Measurements from ENCODE around the gene IL21R.
A peak's percentile ranks its signal among the peaks of the same experiment; 100 is the strongest.
"Not testable (repeated sequence)": the region's sequence is repeated elsewhere in the genome, so short reads cannot be mapped to it uniquely, and the experiment has no call there.

The IL21R gene

DNA sequence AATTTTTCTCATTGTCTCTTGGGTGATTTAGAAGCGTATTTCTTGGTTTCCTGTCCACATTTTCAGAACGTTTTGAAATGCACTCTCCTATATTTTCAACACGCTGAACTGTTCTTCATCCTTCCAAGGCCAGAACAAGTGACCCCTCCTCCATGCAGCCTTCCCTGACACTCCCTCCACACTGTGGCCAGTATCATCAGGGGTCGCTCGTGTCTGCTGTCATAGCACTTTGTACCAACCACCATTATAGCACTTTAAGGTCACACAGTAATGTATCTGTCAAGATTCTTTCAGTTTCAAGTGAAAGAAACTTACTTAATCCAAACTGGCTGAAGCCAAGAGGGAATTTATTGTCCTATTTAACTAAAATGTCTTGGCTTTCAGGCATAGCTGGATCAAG, 17.5 kb upstream of the IL21R start:
- Mint-ChIP-seq H3K27ac (peak overlapping the region; percentile 71), H3K36me3 (peaks cover 9% of the 10 kb centered on the region), H3K9me3 (ENCODE audit: low read depth) (peaks cover 6% of the 10 kb centered on the region), H3K4me3 (no peak overlapping the region), H3K27me3 (no peaks in the 10 kb centered on the region), H3K4me1 (ENCODE audit: low read depth) (peaks cover 16% of the 10 kb centered on the region)

DNA sequence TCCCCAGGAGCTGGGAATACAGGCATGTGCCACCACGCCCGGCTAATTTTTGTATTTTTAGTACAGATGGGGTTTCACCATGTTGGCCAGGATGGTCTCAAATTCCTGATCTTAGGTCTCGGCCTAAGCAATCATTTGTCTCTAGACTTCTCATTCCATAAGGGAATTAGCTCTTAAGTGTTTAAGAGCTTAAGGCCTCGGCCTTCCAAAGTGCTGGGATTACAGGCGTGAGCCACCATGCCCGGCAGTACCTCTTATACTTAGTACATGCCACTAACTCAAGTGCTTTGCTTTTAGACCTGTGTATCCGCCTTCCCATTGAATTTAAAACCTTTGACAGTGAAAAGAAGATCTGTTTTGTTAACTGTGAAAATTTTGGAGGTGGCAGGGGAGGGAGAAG, 16.6 kb upstream of the IL21R start:
- H3K4me3 Mint-ChIP-seq = no peak overlapping the region
- peaks cover 9% of the 10 kb centered on the region for H3K36me3 Mint-ChIP-seq
- peaks cover 6% of the 10 kb centered on the region for H3K9me3 Mint-ChIP-seq (ENCODE audit: low read depth)
- H3K27me3 Mint-ChIP-seq = no peaks in the 10 kb centered on the region
- H3K4me1 Mint-ChIP-seq (ENCODE audit: low read depth) = peaks cover 12% of the 10 kb centered on the region
- no peak overlapping the region for H3K27ac Mint-ChIP-seq

DNA sequence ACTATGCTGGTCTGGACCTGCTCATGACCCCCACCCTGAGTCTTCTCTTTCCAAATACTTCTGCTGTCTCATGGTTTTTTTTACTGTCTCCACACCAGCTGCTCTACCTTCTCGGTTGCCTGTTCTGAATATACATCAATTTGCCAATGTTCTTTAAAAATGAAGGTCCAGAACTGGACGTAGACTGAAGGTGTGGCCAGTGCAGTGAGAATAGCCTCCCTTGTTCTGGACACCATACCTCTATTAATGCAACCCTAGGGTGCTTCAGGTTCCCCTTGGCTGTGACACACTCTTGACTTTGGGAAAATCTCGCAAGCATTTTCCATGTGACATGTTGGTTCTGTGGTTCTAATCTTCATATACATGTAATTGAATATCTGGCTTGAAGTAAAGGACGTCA, 15.3 kb upstream of the IL21R start:
- peaks cover 7% of the 10 kb centered on the region for H3K4me1 Mint-ChIP-seq (ENCODE audit: low read depth)
- no peak overlapping the region for H3K27ac Mint-ChIP-seq

DNA sequence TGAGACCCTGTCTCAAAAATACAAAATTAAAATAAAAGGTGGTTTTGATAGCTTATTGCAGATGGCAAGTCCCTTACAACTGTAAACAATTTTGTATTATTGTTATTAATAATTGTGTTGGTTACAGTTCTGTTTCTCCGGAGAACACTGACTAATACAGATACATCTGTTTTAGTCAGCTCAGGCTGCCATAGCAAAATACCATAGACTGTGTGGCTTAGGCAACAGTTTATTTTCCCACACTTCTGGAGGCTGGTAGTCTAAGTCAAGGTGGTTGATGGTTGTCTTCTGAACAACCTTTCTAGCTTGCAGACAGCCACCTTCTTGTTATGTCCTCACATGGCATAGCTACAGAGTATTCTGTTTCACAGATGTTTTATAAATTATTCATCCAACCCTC, 14.2 kb upstream of the IL21R start:
- Mint-ChIP-seq H3K36me3 (peaks cover 16% of the 10 kb centered on the region), H3K4me3 (no peak overlapping the region), H3K27me3 (no peaks in the 10 kb centered on the region), H3K27ac (no peak overlapping the region), H3K9me3 (ENCODE audit: low read depth) (peaks cover 12% of the 10 kb centered on the region), H3K4me1 (ENCODE audit: low read depth) (peaks cover 4% of the 10 kb centered on the region)

More for the DNA sequence above, 15.3 kb upstream of the IL21R start:
- no peaks in the 10 kb centered on the region for H3K27me3 Mint-ChIP-seq
- H3K36me3 Mint-ChIP-seq = peaks cover 9% of the 10 kb centered on the region
- no peak overlapping the region for H3K4me3 Mint-ChIP-seq
- H3K9me3 Mint-ChIP-seq (ENCODE audit: low read depth) = peaks cover 6% of the 10 kb centered on the region

DNA sequence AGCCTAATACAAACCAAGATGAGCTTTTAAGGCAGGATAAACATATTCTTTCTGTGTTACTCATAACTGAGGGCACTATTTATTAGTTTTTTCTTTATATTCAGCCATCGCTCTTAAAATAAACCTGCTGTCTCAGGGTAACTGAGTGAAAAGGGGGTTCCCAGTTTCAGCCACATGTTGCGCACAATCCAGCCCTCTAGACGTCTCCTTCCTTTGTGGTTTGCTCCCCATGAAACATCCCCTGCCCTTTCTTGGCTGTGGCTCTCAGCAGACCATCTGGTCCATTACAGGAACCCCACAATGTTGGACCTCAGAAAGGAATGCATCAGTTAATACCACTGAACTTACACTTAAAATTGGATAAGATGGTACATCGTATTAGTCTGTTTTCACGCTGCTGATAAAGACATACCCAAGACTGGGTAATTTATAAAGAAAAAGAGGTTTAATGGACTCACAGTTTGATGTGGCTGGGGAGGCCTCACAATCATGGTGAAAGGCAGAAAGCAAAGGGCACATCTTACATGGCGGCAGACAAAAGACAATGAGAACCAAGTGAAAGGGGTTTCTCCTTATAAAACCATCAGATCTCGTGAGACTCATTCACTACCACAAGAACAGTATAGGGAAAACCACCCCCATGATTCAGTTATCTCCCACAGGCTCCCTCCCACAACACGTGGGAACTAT, 12.6 kb upstream of the IL21R start:
- Mint-ChIP-seq H3K4me1 (ENCODE audit: low read depth) (peaks cover 6% of the 10 kb centered on the region), H3K27ac (no peak overlapping the region), H3K4me3 (no peak overlapping the region), H3K9me3 (ENCODE audit: low read depth) (peaks cover 13% of the 10 kb centered on the region), H3K36me3 (peaks cover 18% of the 10 kb centered on the region), H3K27me3 (no peaks in the 10 kb centered on the region)

DNA sequence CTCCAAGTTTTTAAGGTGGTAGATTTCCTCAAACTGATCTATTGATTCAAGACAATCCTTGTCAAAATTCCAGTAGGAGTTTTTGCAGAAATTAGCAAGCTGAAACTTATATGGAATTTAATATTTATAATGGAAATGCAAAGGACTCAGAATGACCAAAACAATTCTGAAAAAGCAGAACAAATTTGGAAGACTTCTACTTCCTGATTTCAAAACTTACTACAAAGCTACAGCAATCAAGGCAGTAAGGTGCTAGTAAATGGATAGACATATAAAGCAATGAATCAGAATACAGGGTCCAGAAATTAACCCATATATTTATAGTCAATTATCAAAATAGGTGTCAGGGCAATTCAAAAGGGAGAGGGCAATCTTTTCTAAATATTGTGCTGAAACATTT, 11.8 kb upstream of the IL21R start:
- H3K27ac Mint-ChIP-seq = no peak overlapping the region

DNA sequence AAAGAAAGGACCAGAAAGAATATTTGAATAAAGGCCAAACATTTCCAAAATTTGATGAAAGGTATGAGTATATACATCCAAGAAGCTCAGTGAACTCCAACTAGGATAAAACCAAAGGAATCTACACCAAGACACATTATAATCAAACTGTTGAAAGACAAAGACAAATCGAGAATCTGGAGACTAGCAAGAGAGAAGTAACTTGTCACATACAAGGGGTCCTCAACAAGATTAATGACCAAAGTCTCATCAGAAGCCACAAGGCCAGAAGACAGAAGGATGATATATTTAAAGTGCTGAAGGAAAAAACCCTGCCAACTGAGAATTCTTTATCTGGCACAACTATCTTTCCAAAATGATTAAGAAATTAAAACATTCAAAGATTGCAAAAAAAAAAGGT, 9.3 kb upstream of the IL21R start:
- H3K9me3 Mint-ChIP-seq (ENCODE audit: low read depth) = peaks cover 23% of the 10 kb centered on the region
- H3K4me1 Mint-ChIP-seq (ENCODE audit: low read depth) = peaks cover 5% of the 10 kb centered on the region
- peaks cover 24% of the 10 kb centered on the region for H3K36me3 Mint-ChIP-seq
- H3K27ac Mint-ChIP-seq = no peak overlapping the region
- no peak overlapping the region for H3K4me3 Mint-ChIP-seq
- H3K27me3 Mint-ChIP-seq = no peaks in the 10 kb centered on the region

More for the DNA sequence above, 11.8 kb upstream of the IL21R start:
- peaks cover 19% of the 10 kb centered on the region for H3K9me3 Mint-ChIP-seq (ENCODE audit: low read depth)
- H3K4me1 Mint-ChIP-seq (ENCODE audit: low read depth) = peaks cover 5% of the 10 kb centered on the region
- H3K4me3 Mint-ChIP-seq = no peak overlapping the region
- no peaks in the 10 kb centered on the region for H3K27me3 Mint-ChIP-seq
- H3K36me3 Mint-ChIP-seq = peaks cover 21% of the 10 kb centered on the region

DNA sequence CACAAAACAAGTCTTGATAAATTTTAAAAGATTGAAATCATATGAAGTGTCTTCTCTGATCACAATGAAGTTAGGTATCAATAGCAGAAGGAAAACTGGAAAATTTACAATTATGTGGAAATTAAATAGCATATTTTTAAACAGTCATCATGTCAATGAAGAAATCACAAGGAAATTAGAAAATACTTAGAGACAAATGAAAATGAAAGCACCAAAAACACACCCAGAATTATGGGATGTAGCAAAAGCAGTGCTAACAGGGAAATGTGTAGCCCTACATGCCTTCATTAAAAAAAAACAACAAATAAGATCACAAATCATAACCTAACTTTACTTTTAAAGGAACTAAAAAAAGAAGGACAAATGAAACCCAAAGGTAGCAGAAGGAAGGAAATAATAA, 7.5 kb upstream of the IL21R start:
- Mint-ChIP-seq H3K4me1 (ENCODE audit: low read depth) (peaks cover 12% of the 10 kb centered on the region), H3K27me3 (no peaks in the 10 kb centered on the region), H3K36me3 (peaks cover 20% of the 10 kb centered on the region), H3K9me3 (ENCODE audit: low read depth) (peaks cover 23% of the 10 kb centered on the region), H3K27ac (no peak overlapping the region), H3K4me3 (no peak overlapping the region)

DNA sequence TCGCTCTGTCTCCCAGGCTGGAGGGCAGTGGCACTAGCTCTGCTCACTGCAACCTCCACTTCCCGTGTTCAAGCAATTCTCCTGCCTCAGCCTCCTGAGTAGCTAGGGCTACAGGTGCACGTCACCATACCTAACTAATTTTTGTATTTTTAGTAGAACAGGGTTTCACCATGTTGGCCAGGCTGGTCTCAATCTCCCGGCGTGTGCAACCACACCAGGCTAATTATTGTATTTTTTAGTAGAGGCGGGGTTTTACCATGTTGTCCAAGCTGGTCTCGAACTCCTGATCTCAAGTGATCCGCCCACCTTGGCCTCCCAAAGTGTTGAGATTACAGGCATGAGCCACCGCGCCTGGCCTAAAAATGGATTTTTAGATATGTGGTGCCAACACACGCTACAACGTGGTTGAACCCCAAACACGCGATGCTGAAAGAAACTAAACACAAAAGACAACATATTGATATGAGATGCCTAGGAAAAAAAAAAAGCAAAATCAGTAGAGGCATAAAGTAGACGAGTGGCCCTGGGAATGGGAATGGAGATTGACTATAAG, 3.6 kb upstream of the IL21R start:
- H3K4me3 Mint-ChIP-seq, H3K27me3 Mint-ChIP-seq: not testable (repeated sequence)
- H3K36me3 Mint-ChIP-seq = peaks cover 15% of the 10 kb centered on the region
- H3K4me1 Mint-ChIP-seq (ENCODE audit: low read depth) = peaks cover 35% of the 10 kb centered on the region
- peak overlapping the region; percentile 0 for H3K27ac Mint-ChIP-seq
- H3K9me3 Mint-ChIP-seq (ENCODE audit: low read depth) = peaks cover 15% of the 10 kb centered on the region

DNA sequence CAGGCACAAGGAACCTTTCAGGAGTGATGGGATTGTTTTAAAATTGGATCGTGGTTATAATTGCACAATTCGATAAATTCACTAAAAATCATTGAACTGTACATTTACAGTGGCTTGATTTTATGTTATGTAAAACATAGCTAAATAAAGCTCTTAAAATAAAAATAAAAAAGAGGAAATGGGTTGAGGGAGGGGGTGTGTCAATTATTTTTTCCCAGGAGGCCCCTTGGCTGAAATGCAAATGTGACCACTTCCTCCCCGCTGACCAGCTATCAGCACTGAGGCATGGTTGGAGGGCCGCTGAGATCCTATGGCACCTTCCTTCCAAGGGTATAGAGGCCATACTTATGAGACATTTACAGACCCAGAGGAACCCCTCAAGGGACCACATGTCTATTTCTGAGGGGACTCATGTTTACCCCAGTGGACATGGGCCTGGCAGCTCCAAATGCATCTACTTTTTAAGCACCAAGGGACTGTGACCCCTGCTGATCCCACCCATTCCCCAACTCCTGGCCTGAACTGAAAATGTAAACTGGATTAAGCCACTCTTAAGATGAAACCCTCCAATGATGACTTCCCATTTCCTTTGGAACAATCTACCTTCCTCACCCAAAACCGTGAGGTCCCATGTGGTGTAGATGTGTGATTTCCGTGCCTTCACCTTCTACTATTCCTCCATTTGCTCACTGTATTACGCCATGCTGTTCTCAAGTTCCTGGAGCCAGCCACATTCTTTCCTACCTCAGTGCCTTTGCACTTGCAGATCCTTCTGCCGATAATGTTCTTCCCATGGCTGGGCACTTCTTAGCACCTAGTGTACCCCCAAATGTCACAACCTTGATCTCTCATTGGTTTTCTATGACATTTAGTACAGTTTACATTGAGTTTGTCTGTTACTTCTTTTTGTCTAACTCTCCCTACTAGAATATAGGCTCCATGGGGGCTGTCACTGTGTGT, 2.8 kb upstream of the IL21R start:
- Mint-ChIP-seq H3K4me3 (no peak overlapping the region), H3K27ac (peak overlapping the region; percentile 55), H3K9me3 (ENCODE audit: low read depth) (peaks cover 14% of the 10 kb centered on the region), H3K27me3 (no peaks in the 10 kb centered on the region), H3K4me1 (ENCODE audit: low read depth) (peaks cover 32% of the 10 kb centered on the region), H3K36me3 (peaks cover 14% of the 10 kb centered on the region)

DNA sequence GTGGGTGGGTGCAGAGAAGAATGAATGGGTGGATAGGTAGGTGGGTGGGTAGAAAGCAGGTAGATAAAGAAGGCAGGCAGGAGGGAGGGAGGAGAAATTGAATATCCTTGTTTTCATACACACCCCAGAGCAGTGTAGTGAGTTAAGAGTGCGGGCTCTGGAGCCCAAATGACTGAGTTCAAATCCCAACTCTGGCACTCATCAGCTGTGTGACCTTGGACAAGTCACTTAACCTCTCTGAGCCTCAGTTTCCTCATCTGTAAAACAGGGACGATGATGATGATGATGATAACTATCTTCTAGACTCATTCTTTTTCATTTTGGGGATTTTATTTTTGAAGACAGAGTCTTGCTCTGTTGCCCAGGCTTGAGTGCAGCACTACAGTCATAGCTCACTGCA, 2.0 kb upstream of the IL21R start:
- Mint-ChIP-seq H3K27me3 (no peaks in the 10 kb centered on the region), H3K9me3 (ENCODE audit: low read depth) (peaks cover 6% of the 10 kb centered on the region), H3K4me3 (no peak overlapping the region), H3K36me3 (peaks cover 10% of the 10 kb centered on the region), H3K4me1 (ENCODE audit: low read depth) (peaks cover 36% of the 10 kb centered on the region), H3K27ac (no peak overlapping the region)

DNA sequence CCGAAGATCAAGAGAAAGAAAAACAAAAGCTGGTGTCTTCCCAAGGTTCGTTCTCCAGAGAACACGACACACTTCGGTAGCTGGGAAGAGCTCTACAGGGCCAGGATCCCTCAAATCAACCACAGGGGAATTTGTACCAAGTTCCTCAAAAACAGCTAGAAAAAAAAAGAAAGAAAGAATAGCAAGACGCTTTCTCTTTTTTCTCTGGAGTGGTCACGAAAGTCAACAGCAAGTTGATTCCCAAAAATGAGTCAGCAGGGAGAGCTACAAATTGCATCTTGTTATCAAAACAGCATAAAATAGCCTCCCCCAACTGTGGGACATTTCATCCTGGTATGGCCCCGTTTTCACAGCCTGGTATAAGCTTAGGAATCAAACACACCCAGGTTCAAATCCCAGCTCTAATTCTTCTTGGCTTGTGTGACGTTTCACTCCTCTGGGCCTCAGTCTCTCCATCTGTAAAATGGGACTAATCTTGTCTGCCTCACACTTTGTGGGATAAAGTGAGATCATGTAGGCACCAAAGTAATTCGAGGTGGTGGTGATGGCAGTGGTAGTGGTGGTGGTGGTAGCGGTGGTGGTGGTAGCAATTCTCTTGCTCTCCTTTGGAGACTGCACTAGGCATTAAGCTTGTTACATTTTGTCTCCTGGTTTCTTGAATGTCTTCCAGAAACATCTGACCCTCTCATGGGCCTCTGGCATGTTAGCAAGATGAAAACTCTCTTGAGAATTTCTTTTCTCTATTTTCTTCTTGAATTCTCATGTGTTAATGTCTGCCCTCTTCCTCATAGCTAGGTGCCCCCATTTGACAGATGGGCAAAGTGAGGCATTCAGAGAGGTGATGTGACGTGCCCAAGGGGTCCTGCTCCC, 988 bp upstream of the IL21R start:
- Mint-ChIP-seq H3K27ac (peak overlapping the region; percentile 91), H3K4me3 (peak overlapping the region; percentile 98), H3K36me3 (peaks cover 8% of the 10 kb centered on the region), H3K9me3 (ENCODE audit: low read depth) (no peaks in the 10 kb centered on the region), H3K4me1 (ENCODE audit: low read depth) (peaks cover 37% of the 10 kb centered on the region), H3K27me3 (no peaks in the 10 kb centered on the region)

DNA sequence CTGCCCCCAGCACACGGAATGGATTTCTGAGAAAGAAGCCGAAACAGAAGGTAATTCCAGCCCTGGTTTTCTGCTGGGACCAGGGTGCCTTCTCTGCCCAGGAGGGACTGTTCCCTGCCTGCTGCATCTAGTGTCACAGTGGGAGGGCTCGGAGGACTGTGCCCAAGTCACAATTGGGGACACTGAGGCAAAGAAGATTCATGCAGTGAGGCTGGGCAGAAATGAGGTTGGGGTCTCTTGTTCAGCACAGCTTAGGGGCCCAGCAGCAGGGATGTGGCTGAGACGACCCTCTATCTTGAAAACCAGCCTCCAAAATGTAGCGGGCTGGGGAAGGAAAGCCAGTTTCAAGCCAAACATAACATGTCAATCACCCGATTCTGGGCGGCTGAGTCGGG, 592 bp downstream of the IL21R start:
- H3K27ac Mint-ChIP-seq = peak overlapping the region; percentile 99
- H3K27me3 Mint-ChIP-seq = no peaks in the 10 kb centered on the region
- H3K9me3 Mint-ChIP-seq (ENCODE audit: low read depth) = no peaks in the 10 kb centered on the region
- H3K36me3 Mint-ChIP-seq = peaks cover 18% of the 10 kb centered on the region
- peak overlapping the region; percentile 98 for H3K4me3 Mint-ChIP-seq
- peaks cover 53% of the 10 kb centered on the region for H3K4me1 Mint-ChIP-seq (ENCODE audit: low read depth)

DNA sequence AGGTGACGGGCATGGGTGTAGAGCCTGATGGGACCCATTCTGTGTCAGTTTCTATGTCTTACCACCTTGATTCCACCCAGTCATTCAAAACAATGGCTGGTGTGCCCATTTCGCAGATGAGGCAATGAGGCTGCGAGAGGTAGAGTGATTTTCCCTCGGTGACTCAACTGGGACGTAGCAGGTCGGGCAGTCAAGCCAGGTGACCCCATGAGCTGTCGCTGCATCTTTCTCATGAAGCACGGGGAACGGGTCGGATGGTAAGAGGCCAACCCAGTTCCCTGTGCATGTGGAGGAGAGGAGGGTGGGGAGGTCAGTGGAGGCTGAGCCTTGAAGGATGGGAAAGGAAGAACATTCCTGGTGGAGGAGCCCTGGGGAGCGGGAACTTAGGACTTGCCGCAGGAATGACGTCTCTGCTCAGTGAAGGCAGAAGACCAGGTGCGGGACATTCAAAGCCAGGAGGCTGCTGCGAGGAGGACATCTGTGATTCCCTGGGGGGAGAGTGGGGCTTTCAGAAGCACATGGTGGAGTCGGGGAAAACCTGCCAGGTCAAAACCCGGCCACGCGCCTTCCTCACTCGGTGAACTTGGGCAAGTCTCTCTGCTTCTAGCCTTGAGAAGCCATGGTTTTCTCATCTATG, 1.1 kb downstream of the IL21R start:
- H3K27ac Mint-ChIP-seq = peak overlapping the region; percentile 99
- H3K36me3 Mint-ChIP-seq = peaks cover 20% of the 10 kb centered on the region
- peak overlapping the region; percentile 98 for H3K4me3 Mint-ChIP-seq
- H3K4me1 Mint-ChIP-seq (ENCODE audit: low read depth) = peaks cover 58% of the 10 kb centered on the region
- H3K9me3 Mint-ChIP-seq (ENCODE audit: low read depth) = no peaks in the 10 kb centered on the region
- H3K27me3 Mint-ChIP-seq = no peaks in the 10 kb centered on the region

Measured in activated naive CD8-positive, alpha-beta T cell (primary cell).